ENCODE results near the gene TBXA2R. TPM values are rescaled to one million over a fixed set of nuclear protein-coding genes. Genes with fewer than 3 reads are reported as not detected.
"Not testable (repeated sequence)": the region's sequence is repeated elsewhere in the genome, so short reads cannot be mapped to it uniquely, and the experiment has no call there.

The TBXA2R gene
- total RNA-seq, 1 donor from 2014 or later = not detected

DNA sequence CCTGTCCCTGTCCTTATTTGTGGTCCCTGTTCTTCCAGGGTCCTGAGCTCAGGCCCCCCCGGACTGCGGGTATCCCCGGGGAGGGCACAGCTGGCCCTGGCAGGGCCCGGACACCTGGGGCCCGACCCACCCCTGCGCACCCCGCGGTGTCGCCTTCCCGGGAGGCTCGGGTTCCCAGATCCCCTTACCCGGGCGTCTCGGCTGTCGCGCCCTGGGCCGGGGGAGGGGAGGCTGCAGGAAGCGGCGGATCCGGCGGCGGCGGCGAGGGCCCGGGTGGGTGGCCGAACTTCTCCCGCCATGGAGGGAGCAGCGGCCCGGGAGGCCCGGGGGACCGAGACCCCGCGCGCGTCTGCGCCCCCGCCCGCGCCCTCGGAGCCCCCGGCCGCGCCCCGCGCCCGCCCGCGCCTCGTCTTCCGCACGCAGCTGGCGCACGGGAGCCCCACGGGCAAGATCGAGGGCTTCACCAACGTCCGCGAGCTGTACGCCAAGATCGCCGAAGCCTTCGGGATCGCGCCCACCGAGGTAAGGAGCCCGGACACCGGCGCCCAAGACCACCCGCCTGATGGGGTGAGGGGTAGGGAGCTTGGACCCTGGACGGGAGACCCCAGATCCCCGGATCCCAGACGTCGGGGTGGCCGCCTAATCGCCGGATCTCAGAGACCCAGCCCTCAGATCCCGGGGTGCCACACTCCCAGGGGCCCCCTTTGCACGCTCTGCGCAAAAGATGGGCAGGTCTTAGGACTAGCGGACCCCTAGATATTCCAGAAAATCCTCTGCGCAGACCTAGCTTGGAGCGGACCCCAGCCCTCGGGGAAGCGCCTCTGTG lies 21.2 kb downstream of the TBXA2R start, which contains the start of gene GIPC3:
Gene GIPC3 (plus strand): TSS at position 178 of the 826 bp plus-strand sequence. CDS start 120 bp downstream, at position 298.
- Mint-ChIP-seq H3K9me3 (ENCODE audit: unreplicated experiment) (no peaks in the 10 kb centered on the region), H3K27ac (ENCODE audit: unreplicated experiment) (no peak within 1 kb of the TSS), H3K27me3 (ENCODE audit: unreplicated experiment) (peaks cover 5% of the 10 kb centered on the region), H3K36me3 (ENCODE audit: unreplicated experiment) (no peaks in the 10 kb centered on the region), H3K4me1 (ENCODE audit: low read depth, unreplicated experiment) (no peaks in the 10 kb centered on the region), H3K4me3 (ENCODE audit: unreplicated experiment) (no peak within 1 kb of the TSS)
- TF ChIP-seq, protein P1, sequence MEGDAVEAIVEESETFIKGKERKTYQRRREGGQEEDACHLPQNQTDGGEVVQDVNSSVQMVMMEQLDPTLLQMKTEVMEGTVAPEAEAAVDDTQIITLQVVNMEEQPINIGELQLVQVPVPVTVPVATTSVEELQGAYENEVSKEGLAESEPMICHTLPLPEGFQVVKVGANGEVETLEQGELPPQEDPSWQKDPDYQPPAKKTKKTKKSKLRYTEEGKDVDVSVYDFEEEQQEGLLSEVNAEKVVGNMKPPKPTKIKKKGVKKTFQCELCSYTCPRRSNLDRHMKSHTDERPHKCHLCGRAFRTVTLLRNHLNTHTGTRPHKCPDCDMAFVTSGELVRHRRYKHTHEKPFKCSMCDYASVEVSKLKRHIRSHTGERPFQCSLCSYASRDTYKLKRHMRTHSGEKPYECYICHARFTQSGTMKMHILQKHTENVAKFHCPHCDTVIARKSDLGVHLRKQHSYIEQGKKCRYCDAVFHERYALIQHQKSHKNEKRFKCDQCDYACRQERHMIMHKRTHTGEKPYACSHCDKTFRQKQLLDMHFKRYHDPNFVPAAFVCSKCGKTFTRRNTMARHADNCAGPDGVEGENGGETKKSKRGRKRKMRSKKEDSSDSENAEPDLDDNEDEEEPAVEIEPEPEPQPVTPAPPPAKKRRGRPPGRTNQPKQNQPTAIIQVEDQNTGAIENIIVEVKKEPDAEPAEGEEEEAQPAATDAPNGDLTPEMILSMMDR (IDR thresholded peaks at IDR 0.05; ENCODE audit: partially characterized antibody, unreplicated experiment) = no peak
- no peak for DNase-seq

DNA sequence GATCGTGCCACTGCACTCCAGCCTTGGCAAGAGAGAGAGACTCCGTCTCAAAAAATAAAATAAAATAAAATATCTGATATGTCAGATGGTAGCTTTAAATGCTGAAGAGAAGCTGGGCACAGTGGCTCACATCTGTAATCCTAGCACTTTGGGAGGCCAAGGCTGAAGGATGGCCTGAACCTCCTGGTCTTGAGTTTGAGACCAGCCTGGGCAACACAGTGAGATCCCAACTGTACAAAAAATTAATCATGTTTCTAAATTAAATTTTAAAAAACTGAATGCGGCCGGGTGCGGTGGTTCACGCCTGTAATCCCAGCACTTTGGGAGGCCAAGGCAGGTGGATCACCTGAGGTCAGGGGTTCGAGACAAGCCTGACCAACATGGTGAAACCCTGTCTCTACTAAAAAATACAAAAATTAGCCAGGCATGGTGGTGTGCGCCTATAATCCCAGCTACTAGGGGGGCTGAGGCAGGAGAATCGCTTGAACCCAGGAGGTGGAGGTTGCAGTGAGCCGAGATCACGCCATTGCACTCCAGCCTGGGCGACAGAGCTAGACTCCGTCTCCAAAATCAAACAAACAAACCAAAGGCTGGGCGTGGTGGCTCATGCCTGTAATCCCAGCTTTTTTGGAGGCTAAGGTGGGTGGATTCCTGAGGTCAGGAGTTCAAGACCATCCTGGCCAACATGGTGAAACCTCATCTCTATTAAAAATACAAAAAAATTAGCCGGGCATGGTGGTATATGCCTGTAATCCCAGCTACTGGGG lies 22.5 kb downstream of the TBXA2R start:
- H3K4me3 Mint-ChIP-seq (ENCODE audit: unreplicated experiment); H3K36me3 Mint-ChIP-seq (ENCODE audit: unreplicated experiment); H3K27me3 Mint-ChIP-seq (ENCODE audit: unreplicated experiment); H3K4me1 Mint-ChIP-seq (ENCODE audit: low read depth, unreplicated experiment); DNase-seq; H3K27ac Mint-ChIP-seq (ENCODE audit: unreplicated experiment); H3K9me3 Mint-ChIP-seq (ENCODE audit: unreplicated experiment): not testable (repeated sequence)

DNA sequence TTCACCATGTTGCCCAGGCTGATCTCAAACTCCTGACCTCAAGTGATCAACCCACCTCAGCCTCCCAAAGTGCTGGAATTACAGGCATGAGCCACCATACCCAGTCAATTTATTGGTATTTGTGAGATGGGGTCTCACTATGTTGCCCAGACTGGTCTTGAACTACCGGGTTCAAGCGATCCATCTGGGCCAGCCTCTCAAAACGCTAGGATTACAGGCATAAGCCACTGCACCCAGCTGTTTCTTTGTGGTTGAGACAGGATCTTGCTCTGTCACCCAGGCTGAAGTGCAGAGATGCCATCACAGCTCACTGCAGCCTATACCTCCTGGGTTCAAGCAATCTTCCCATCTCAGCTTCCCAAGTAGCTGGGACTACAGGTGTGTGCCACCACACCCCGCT lies 24.9 kb downstream of the TBXA2R start:
- H3K4me1 Mint-ChIP-seq (ENCODE audit: low read depth, unreplicated experiment); H3K9me3 Mint-ChIP-seq (ENCODE audit: unreplicated experiment); H3K4me3 Mint-ChIP-seq (ENCODE audit: unreplicated experiment); DNase-seq; H3K36me3 Mint-ChIP-seq (ENCODE audit: unreplicated experiment); H3K27ac Mint-ChIP-seq (ENCODE audit: unreplicated experiment); H3K27me3 Mint-ChIP-seq (ENCODE audit: unreplicated experiment): not testable (repeated sequence)

DNA sequence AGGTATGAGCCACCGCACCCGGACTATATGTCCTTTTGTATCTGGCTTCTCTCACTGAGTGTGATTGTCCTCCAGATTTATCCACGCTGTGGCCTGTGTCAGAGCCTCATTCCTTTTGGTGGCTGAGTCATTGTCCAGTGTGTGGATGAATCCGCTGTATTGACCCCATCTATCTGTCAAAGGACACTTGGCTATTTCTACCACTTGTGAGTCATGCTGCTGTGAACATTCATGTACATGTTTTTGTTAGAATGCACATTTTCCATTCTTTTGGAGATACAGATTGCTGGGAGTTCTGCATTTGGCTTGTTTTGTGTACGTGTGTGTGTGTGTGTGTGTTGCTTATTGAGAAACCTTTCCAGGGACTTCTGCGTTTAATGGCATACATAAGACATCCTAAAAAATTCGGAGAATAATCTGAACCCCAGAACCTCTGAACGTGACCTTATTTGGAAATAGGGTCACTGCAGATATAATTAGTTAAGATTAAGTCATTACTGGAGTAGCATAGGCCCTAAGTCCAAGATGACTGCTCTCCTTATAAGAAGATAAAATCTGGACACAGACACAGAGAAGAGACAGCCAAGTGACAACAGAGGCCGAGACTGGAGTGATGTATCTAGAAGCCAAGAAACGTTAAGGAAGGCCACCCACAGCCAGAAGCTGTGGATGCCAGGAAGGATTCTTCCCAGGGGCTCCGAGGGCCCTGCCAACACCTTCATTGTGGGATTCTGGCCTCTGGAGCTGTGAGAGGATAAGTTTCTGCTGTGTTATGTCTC lies 26.3 kb downstream of the TBXA2R start:
- Mint-ChIP-seq H3K9me3 (ENCODE audit: unreplicated experiment) (peaks cover 1% of the 10 kb centered on the region), H3K4me3 (ENCODE audit: unreplicated experiment) (no peak overlapping the region), H3K4me1 (ENCODE audit: low read depth, unreplicated experiment) (peaks cover 2% of the 10 kb centered on the region), H3K27me3 (ENCODE audit: unreplicated experiment) (peaks cover 6% of the 10 kb centered on the region), H3K36me3 (ENCODE audit: unreplicated experiment) (peaks cover 1% of the 10 kb centered on the region), H3K27ac (ENCODE audit: unreplicated experiment) (no peak overlapping the region)
- TF ChIP-seq, protein P1 (IDR thresholded peaks at IDR 0.05; ENCODE audit: partially characterized antibody, unreplicated experiment) = no peak
- DNase-seq = no peak

DNA sequence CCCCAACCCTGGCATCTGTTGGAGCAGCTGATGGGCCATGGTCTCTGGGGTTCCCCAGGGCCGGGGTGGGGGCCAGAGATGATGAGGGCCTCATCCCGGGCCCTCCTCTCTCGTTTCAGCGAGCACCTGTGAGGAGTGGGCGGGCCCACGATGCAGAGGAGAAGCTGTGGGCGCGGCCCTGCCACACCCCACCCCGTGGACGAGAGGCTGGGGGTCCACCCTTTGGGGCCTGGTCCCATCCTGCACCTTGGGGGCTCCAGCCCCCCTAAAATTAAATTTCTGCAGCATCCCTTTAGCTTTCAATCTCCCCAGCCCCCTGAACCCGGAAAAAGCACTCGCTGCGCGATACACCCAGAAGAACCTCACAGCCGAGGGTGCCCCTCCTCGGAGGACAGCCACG lies 28.3 kb downstream of the TBXA2R start:
- Mint-ChIP-seq H3K27ac (ENCODE audit: unreplicated experiment) (no peak overlapping the region), H3K4me3 (ENCODE audit: unreplicated experiment) (no peak overlapping the region)

More for the DNA sequence above, 28.3 kb downstream of the TBXA2R start:
- no peak for DNase-seq
- Mint-ChIP-seq H3K9me3 (ENCODE audit: unreplicated experiment) (peaks cover 6% of the 10 kb centered on the region), H3K4me1 (ENCODE audit: low read depth, unreplicated experiment) (peaks cover 6% of the 10 kb centered on the region), H3K36me3 (ENCODE audit: unreplicated experiment) (peaks cover 6% of the 10 kb centered on the region), H3K27me3 (ENCODE audit: unreplicated experiment) (peaks cover 8% of the 10 kb centered on the region)
- TF ChIP-seq, protein P1 (IDR thresholded peaks at IDR 0.05; ENCODE audit: partially characterized antibody, unreplicated experiment) = no peak
